Stimulated activated CD4-positive, alpha-beta T cell treated with anti-CD3 and anti-CD28 coated beads, TNF-alpha, amount 100 ng/mL, for 24 hours (primary cell): ENCODE data around the gene S1PR5.
"Not testable (repeated sequence)": the region's sequence is repeated elsewhere in the genome, so short reads cannot be mapped to it uniquely, and the experiment has no call there.

Experiments used
- DNase-seq, 3 experiments: peaks; one replicate each; pipeline ENCODE4 v3.0.0-alpha.2; 2020; ENCODE audit warnings: low read depth in 3 of 3

S1PR5 gene

GRCh38 chr19:10517361-10517759, at the start of gene S1PR5:
Gene S1PR5, minus strand, starts transcription at chr19:10517447. Its CDS starts 2,436 bp downstream, at chr19:10515011.
- no peak for DNase-seq

- peak in 1 of 3 experiments; percentile 43 for DNase-seq
These were observed 49.6 kb upstream of the S1PR5 start for GRCh38 chr19:10566658-10567410.

GRCh38 chr19:10566408-10566657, 49.1 kb upstream of the S1PR5 start:
- DNase-seq, result no peak

- peak; percentile 94 to 99 (median 94) for DNase-seq
These were observed 48.5 kb upstream of the S1PR5 start, which contains the start of gene KRI1 for GRCh38 chr19:10565567-10566407. Gene KRI1, minus strand, starts transcription at chr19:10566010. Its CDS starts 11 bp downstream, at chr19:10565999.

GRCh38 chr19:10565028-10565566, 47.9 kb upstream of the S1PR5 start:
- DNase-seq, result peak in 1 of 3 experiments; percentile 57

GRCh38 chr19:10562609-10563008, 45.4 kb upstream of the S1PR5 start:
- DNase-seq, result no peak

- DNase-seq, result no peak
These were observed 42.9 kb upstream of the S1PR5 start for GRCh38 chr19:10560154-10560553.

- no peak for DNase-seq
These were observed 40.5 kb upstream of the S1PR5 start for GRCh38 chr19:10557603-10558197.

GRCh38 chr19:10555610-10555973, 38.3 kb upstream of the S1PR5 start:
- DNase-seq, result no peak

- DNase-seq, result no peak
These were observed 37.7 kb upstream of the S1PR5 start for GRCh38 chr19:10554760-10555609.

- no peak for DNase-seq
These were observed 36.7 kb upstream of the S1PR5 start for GRCh38 chr19:10553943-10554381.

- DNase-seq, result no peak
These were observed 35.9 kb upstream of the S1PR5 start for GRCh38 chr19:10553087-10553667.

- DNase-seq, result peak in 1 of 3 experiments; percentile 47
These were observed 35.3 kb upstream of the S1PR5 start for GRCh38 chr19:10552510-10553053.

- peak in 1 of 3 experiments; percentile 39 for DNase-seq
These were observed 34.6 kb upstream of the S1PR5 start for GRCh38 chr19:10551698-10552301.

GRCh38 chr19:10551006-10551405, 33.8 kb upstream of the S1PR5 start:
- not testable (repeated sequence) for DNase-seq

- no peak for DNase-seq
These were observed 33.1 kb upstream of the S1PR5 start for GRCh38 chr19:10550336-10550735.

- DNase-seq, result no peak
These were observed 32.5 kb upstream of the S1PR5 start for GRCh38 chr19:10549733-10550132.

GRCh38 chr19:10548746-10549276, 31.6 kb upstream of the S1PR5 start:
- DNase-seq, result no peak

- DNase-seq, result no peak
These were observed 29.6 kb upstream of the S1PR5 start for GRCh38 chr19:10546817-10547216.

GRCh38 chr19:10544753-10545251, 27.6 kb upstream of the S1PR5 start:
- no peak for DNase-seq
